Measurements from ENCODE around the gene SLC6A6.

The SLC6A6 gene

GRCh38 chr3:14531856-14532395, 129.5 kb downstream of the SLC6A6 start:
- DNase-seq = no peak

DNA sequence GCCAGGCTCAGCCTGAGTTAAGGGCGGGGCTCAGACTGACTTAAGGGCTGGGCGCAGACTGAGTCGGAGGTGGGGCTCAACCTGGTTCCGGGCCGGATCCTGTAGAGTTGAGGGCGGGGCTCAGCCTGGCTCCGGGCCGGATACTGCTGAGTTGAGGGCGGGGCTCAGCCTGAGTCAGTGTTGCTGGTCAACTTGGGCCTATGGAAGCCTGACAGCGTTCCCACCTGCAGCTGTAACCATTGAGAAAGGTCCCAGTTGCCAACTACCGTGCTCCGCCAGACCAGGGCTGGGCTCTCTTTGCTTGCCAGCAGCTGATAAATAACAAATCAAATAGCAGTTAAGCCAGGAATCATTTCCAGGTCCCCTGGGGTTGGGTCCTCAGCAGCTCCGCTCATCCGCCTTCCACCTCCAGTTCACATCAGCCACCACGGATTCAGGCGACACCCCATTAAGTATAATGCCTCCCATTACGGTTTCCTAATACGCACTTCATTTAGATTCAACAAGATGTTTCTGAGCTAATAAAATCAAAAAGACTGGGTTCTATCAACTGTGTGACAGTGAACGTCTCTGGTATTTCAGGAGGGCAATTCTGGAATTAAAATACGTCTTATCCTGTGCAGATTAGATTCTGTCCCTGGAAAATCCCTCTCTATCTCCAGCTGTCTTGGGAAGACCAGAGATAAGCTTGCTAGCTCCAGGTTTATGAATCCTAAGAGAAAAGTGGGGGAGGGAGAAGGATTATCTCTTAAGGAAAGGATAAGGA, 130.5 kb downstream of the SLC6A6 start:
- DNase-seq = no peak

DNA sequence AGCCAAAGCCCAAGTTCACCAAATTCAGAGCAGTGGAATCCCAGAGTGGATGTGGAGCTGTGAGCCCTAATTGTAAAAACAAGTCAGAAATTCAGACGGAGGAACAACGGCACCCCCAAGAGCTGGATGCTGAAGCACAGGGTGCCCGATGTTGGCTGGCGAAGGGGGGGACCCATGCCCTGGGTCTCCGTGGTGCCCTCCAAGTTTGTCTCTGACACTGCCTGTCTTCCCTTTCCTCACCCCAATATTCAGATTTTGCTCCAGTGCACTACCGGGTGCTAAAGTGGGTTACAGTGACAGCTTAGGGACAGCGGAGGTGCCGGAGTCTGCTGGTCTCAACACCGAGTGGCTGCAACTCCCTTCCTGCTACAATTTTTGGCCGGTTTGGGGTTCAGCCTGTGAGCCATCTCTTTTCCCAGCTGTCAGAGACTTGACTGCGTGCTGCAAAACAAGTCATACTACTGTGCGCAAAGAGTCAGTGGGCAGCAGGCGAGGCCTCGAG, 131.1 kb downstream of the SLC6A6 start:
- DNase-seq = no peak

DNA sequence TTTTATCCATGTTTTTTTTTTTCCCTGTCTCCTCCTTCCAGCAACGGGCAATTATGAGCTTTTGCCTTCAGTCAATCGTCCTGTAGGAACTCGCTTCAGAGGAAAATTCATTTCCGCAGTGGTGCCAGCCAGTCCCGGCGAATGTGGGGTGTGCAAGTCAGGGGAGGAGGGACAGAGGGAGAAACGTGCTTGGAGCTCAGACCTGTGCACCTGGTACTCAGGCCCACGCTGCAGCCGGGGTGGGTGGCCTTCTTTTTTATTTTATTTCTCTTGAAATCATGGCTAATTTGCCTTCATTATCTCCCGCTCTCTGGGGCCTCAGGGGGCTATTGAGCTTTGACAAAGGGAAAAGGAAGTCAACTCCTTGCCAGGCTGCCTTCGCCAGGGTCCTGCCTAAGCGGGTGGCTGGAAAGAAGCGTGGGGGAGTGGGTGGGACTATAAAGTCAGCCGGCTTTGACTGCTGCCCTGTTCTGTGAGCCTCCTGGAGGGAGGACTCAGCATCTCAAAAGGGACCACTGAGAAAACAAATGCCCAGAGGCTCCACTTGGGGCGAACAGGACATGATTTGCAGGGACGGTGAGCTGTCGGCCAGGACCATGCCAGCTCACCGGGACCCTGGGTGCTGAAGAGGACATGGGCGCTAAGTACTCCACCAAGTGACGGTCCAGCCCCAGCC, 132.2 kb downstream of the SLC6A6 start:
- DNase-seq = no peak

DNA sequence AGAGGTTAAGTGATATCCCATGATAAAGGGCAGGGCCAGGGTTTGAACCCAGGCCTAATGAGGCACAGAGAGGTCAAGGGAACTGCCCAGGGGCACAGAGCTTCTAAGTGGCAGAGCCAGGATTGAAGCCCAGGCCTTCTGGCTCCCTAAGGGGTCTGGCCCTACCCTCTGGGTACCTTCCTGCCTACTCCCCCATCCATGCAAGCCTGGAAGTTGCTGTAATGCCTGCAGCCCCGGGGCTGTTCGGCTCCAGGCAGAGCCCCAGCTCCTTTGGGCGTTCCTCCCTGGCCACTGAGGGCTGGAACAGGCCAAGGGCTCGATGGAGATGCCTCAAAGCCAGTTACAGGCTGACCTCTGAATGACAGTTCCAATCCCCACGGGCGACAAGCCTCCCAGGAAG, 133.2 kb downstream of the SLC6A6 start:
- DNase-seq = no peak

DNA sequence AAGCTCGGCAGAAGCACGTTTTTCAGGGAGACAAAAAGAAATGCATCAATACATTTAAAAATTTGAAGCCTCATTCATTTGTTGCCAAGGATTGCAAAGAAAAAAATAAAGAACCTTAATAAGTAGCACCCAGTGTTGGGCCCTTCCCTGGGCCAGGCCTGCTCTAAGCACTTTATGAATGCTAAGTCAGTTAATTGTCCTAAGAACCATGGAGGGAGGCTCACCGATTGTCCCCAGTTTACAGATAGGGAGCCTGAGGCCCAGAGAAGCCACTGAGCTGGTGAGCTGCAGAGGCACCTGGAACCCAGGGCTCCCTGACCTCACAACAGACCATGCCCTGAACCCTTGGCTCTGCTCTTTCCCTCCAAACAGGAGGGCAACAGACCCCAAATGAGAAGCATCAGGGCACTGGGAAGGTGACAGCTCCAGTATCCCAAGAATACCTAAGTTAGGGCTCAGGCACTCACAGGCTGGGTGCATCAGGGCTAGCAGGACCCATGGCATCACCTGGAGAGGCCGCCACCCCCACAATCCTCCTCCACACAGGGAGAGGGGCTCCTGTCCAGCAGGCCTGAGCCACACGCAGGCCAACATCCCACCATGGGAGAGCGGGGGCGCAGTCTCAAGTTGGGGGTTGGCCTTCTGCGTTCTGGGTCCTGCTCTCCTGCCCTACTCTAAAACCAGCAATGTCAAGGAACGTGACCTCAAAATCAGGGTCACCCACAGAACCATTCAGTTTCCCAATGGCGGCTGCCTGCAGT, 133.8 kb downstream of the SLC6A6 start:
- no peak for DNase-seq

GRCh38 chr3:14536837-14537589, 134.6 kb downstream of the SLC6A6 start:
- DNase-seq = no peak

GRCh38 chr3:14537590-14538450, 135.4 kb downstream of the SLC6A6 start:
- no peak for DNase-seq

DNA sequence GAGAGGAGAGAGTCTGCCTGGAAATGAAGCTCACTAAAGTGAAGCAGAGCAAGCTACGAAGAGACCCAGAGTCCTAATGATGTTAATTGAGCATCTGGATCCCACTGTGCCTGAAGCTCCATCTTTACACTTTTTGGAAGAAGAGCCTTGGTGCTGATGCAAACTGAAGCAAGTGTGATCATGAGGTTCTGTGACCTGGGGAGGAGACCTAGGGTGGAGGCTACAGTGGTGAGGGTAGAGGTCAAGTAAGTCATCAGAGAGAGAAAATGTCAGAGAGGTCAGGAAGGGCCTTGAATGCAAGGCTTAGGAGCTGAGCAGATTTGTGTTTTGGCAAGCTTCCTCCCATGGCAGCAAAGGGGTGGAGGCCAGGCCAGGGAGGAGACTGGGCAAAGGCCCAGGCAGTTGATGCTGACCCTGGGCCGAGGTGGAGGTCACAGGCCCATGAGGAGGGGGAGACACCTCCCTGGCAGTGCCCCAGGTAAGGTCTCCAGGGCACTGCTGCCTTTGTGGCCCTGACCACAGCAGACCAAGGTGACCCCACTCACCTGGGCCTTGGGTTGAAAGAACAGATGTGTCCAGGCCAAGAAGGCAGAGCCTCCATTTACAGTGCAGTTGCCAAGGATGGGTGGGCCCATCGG, 136.2 kb downstream of the SLC6A6 start:
- DNase-seq = no peak
